Activated CD4-positive, alpha-beta T cell treated with anti-CD3 and anti-CD28 coated beads, Interleukin-10, Interleukin-2, amounts not matched to agents 100 ng/mL and 50 ng/mL, durations not matched to agents 16 hours and 8 hours (primary cell): ENCODE results near the gene TCP11.

Experiments used
- DNase-seq: peaks from one replicate; pipeline ENCODE4 v3.0.0-alpha.2; 2020

The TCP11 gene

DNA sequence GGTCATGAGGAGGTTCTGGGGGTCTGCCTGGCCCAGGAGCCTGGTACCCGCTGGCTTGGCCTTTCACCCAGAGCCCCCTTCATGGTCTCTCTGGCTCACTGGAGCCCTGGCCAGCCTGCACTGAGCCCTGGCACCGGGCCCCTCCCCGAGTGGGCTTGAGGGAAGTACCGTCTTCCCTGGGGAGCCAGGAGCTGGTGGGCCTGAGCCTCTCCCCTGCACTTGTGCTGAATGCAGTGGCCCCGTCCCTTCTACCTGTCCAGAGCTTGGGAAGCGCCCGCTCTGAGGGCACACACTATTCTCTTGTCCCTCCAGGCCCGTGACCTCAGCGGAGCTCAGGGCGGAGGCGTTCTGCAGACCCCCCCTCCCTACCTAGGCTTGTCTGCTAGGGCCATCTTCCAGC is 62.2 kb downstream of the TCP11 start:
- no peak for DNase-seq

DNA sequence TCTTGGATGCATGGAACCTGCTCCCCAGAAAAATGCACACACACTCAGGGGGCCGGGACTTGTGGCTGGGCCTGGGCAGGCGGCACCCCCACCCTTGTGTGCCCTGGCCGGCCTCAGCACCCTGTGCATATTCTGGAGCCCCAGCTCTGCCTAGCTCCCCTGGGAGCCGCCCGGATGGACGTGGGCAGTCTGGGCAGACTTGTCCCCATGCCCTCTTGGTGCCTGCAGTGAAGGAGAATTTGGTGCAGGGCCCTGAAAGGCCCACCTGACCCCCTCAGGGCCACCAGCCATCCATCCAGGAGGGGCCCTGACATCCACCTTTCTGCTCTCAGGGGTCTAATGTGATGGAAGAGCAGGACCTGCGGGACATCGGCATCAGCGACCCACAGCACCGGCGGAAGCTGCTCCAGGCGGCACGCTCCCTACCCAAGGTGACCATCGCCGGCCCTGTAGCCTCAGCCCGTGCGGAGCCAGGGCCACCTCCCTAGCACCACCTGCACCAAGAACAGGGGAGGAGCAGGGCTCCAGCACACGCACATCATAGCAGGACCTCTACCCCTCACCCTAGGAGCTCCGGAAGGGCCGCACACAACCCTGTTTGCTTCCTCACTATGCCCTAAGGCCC is 62.8 kb downstream of the TCP11 start:
- no peak for DNase-seq

GRCh38 chr6:35077713-35078105 is 63.4 kb downstream of the TCP11 start:
- no peak for DNase-seq

GRCh38 chr6:35076997-35077712 is 64.0 kb downstream of the TCP11 start:
- DNase-seq, result no peak

DNA sequence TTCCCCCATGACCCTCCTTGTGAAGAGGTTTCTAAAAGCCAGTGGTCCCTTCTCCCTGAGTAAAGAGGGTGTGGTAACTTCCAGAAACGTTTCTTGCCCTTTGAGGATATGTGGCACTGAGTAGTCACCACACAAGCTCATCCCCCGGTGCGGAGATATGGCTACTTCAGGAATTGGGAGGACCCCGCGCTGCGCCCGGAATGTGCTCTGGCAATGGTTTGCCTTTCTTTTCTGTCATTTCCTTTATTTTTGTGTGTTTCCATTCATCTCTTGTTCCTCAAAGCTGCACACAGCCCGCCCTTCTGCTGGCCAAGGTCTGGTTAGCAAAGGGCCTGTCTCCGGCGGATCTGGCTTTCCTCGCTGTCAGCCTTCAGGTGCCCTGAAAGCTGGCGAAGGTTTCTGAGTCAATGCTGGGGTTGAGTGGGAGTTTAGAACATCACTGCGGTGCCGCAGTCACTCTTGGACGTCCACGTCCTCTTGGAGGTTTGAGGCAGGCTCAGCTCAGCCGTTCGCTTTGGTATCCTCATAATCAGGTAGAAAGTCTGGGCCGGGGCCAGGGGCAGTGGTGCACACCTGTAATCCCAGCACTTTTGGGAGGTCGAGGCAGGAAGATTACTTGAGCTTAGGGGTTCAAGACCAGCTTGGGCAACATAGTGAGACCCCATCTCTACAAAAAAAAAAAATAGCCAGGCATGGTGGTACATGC is 67.2 kb downstream of the TCP11 start:
- DNase-seq, result no peak

DNA sequence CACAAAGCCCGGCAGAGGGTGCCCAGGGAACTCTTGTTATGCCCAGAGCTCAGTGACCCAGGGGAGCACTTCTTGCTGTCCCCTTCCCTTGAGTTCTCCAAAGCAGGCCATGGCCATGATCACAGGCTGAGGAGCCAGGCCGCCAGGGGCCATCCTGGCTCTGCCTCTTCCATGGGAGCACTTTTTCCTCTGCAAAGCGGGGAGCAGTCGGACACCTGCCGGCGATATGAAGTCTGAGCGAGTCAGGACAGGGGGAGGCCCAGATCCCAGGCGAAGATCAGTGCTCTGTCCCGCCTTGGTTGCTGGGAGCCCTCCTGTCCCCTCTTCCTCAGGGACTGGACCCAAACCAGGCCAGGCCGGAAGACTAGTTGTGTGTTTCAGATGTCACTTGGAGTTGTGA is 67.9 kb downstream of the TCP11 start:
- no peak for DNase-seq

- no peak for DNase-seq
These were observed 68.5 kb downstream of the TCP11 start for GRCh38 chr6:35072698-35073055.

- no peak for DNase-seq
These were observed 69.0 kb downstream of the TCP11 start for GRCh38 chr6:35072051-35072697.

DNA sequence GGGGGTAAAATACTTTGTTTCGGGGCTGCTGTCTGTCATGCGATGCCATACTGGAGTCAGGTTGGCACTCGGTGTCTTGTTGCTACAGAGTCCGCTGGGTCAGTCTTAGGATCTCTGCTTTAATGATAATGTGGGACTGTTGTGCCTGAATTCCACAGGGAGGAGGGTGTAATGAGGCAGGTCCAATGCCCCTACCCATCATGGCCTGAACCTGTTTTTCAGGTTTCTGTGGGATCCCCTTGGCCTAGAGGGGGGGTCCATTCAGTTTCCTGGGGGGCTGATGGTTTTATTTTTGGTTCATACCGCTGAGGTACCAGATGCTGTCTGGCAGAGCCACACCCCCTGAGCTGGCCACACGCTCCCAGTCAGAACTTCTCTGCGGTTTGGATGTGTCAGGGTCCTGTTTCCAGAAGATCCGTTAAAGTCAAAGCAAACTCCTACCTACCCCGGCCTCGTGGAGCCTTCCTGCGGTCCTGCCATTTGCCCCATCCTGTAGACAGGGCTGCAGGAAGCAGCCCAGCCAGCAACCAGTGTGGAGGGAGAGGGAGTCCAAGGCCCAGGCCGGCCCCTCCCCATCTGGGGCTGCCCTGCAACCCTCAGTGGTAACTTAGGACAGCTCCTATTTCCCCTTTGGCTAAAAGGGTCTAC is 69.7 kb downstream of the TCP11 start:
- no peak for DNase-seq

GRCh38 chr6:35070111-35070510 is 71.0 kb downstream of the TCP11 start:
- DNase-seq, result no peak

GRCh38 chr6:35069262-35069661 is 71.9 kb downstream of the TCP11 start:
- DNase-seq, result no peak

DNA sequence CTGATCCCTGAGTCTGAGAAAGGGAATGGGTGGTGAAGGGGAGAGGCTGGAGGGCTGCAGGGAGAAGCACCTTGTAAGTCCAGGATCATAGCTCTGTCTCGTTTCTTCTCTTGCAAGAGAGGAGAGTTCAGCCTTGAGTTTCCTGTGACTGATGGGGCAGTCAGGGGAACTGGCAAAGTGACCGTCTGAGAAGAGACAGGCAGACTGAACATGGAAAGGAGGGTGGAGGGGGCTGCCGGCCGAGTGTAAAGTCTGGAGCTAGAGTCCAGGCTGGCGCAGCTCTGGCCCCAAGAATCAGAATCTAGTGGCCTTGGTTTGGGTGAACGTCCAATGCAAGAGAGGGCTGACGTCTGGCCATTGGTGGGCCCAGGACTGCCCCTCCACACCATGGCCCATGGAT is 72.5 kb downstream of the TCP11 start:
- DNase-seq, result no peak

DNA sequence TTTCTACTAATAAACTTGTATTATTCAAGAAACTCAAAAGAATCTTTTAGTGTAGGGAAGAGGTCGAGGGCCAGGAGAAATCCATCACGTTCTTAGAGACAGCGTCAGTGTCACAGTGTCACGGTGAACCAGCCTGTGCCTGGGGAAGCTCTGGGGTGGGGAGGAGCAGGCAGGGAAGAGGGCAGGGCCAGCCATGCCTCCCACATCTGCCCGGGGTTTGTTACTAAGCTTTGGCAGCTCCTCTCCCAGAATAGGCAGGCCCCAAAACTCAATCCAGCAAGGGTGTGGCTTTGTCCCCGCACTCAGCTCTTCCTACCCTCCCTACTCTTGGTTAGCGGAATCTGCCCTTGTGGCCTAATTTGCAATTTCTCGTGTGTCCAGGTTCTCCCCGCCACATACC is 72.9 kb downstream of the TCP11 start:
- DNase-seq, result no peak
